ENCODE data around the gene CPAMD8. TPM values are rescaled to one million over a fixed set of nuclear protein-coding genes. Genes with fewer than 3 reads are reported as not detected.

Gene CPAMD8
- total RNA-seq, 1 donor from 2014 or later, result 5.3 TPM

DNA sequence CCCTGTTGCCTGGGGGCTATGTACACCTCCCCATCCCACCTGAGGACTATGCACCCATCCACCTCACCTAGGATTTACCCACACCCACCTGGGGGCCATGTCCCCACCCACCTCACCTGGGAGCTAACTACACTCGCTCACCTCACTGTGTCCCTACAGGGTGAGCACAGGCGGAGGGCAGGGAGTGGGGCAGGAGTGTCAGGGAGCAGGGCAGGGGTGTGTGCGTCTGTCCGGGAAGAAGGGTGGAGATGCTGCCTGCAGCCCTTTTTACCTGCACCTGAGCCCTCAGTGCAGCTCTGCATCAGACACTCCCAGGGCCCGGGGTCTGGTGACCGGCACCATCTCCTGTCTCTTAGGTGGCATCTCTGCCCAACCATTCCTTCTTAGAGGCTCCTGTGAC, 10.6 kb upstream of the CPAMD8 start:
- H3K27me3 ChIP-seq (ENCODE audit: control insufficient read depth, insufficient read depth, low read length), result no peaks in the 10 kb centered on the region
- no peak for DNase-seq (ENCODE audit: low read depth)
- H3K4me3 ChIP-seq (ENCODE audit: low read depth, low read length), result no peak overlapping the region
- TF ChIP-seq CTCF (IDR thresholded peaks at IDR 0.05; ENCODE audit: insufficient read depth, low read length, poor library complexity, severe bottlenecking), result no peak
- no peaks in the 10 kb centered on the region for H3K36me3 ChIP-seq (ENCODE audit: control insufficient read depth, insufficient read depth, low read length)

DNA sequence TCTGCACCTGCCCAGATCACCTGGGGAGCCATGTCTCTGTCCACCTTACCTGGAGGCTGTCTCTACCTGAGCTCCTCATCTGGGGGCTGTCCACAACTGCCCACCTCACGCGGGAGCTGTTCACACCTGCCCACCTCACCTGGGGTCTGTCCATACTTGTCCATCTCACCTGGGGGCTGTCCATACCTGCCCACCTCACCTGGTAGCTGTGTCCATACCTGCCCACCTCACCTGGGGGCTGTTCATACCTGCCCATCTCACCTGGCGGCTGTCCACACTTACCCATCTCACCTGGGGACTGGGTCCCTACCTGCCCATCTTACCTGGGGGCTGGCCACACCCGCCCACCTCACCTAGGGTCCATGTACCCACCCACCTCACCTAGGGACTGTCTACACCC, 10.0 kb upstream of the CPAMD8 start:
- H3K4me3 ChIP-seq (ENCODE audit: low read depth, low read length), result no peak overlapping the region
- TF ChIP-seq CTCF (IDR thresholded peaks at IDR 0.05; ENCODE audit: insufficient read depth, low read length, poor library complexity, severe bottlenecking), result no peak
- H3K36me3 ChIP-seq (ENCODE audit: control insufficient read depth, insufficient read depth, low read length), result no peaks in the 10 kb centered on the region
- no peak for DNase-seq (ENCODE audit: low read depth)
- H3K27me3 ChIP-seq (ENCODE audit: control insufficient read depth, insufficient read depth, low read length), result no peaks in the 10 kb centered on the region

DNA sequence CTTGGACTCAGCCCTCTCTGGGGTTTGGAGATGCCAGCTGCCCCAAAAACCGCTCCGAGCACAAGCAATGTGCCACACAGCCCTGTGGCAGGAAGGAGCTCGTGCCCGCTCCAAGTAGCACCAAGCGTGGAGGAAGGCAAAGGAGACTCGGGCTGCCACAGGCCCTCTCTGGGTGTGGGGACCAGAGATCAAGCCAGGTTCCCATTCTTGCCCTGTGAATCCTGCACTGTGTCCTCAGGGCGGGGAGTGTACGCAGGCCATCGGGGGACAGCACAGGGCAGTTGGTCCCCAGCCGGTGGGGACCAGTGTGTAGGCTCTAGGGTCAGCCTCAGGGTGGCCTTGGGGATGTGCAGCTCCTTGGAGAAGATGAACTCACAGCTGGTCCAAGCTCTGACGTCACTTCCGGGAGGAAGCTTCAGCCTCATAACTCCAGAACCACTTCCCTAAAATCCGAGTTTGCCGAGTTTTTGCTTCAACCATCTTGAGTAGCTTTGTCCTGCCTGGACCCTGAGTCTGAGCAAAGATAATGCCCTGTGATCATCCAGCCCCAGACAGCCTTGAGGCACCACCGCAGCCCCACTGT, 9.3 kb upstream of the CPAMD8 start:
- no peak overlapping the region for H3K4me3 ChIP-seq (ENCODE audit: low read depth, low read length)
- no peaks in the 10 kb centered on the region for H3K36me3 ChIP-seq (ENCODE audit: control insufficient read depth, insufficient read depth, low read length)
- DNase-seq (ENCODE audit: low read depth), result no peak
- no peak for TF ChIP-seq CTCF (IDR thresholded peaks at IDR 0.05; ENCODE audit: insufficient read depth, low read length, poor library complexity, severe bottlenecking)
- H3K27me3 ChIP-seq (ENCODE audit: control insufficient read depth, insufficient read depth, low read length), result no peaks in the 10 kb centered on the region

DNA sequence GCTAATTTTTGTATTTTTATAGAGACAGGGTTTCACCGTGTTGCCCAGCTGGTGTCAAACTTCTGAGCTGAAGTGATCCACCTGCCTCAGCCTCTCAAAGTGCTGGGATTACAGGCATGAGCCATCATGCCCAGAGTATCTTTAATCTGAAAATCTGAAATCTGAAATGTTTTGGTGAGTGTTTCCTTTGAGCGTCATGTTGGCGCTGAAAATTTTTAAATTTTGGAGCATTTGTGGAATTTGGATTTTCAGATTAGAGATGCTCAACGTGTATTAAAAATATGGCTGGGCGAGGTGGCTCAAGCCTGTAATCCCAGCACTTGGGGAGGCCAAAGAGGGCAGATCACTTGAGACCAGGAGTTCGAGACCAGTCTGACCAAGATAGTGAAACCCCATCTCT, 5.1 kb upstream of the CPAMD8 start:
- no peak for DNase-seq (ENCODE audit: low read depth)
- no peak overlapping the region for H3K4me3 ChIP-seq (ENCODE audit: low read depth, low read length)
- TF ChIP-seq CTCF (IDR thresholded peaks at IDR 0.05; ENCODE audit: insufficient read depth, low read length, poor library complexity, severe bottlenecking), result no peak
- peaks cover 18% of the 10 kb centered on the region for H3K27me3 ChIP-seq (ENCODE audit: control insufficient read depth, insufficient read depth, low read length)
- H3K36me3 ChIP-seq (ENCODE audit: control insufficient read depth, insufficient read depth, low read length), result no peaks in the 10 kb centered on the region

DNA sequence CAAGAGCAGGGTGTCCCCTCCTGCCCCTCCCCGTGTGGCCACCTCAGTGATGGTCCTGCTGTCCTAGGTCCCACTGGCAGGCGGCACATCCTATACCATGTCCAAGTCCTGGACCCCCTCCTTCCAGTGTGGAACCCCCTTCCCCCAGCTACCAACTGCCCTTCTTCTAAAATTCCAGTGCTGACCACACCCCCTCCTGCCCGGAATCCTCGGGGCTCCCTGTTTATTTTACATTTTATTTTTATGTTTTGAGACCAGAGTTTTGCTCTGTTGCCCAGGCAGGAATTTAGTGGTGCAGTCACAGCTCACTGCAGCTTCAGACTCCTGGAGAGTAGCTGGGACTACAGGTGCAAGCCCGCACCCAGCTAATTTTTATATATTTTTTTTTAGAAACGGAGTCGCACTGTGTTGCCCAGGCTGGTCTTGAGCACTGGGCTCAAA, 945 bp upstream of the CPAMD8 start:
- Histone ChIP-seq H3K36me3 (ENCODE audit: control insufficient read depth, insufficient read depth, low read length) (no peaks in the 10 kb centered on the region), H3K4me3 (ENCODE audit: low read depth, low read length) (no peak overlapping the region), H3K27me3 (ENCODE audit: control insufficient read depth, insufficient read depth, low read length) (peaks cover 30% of the 10 kb centered on the region)
- TF ChIP-seq CTCF (IDR thresholded peaks at IDR 0.05; ENCODE audit: insufficient read depth, low read length, poor library complexity, severe bottlenecking), result no peak
- DNase-seq (ENCODE audit: low read depth), result no peak

DNA sequence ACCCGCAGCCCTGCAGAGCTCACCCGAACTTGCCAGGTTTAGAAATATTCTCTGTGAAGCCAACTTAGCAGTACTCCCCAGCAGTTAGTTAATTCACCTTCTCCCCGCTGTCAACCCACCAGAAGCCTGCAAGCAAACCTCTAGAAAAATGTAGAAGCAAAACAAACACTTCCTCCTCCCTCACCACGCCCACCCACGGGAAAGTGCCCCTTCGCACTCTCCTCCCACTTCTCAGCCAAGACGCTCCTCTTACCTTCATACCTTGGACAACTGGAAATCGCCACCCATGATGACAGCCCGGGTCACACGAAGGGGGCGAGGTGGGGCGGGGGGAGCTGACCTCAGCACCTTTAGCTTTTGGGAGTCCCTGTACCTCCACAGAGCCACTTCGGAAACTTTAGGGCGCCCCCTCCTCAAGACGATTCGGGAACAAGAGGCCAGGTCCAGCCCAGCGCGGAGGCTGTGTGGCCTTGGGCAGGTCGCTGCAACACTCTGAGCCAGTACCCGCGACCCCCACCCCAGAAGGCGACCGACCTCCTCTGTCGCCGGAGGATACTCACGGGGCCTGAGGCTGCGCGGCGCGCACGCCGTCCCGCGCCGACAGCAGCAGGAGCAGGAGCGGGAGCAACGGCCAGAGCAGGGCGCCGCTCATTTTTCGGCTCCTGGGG, 485 bp downstream of the CPAMD8 start:
- Histone ChIP-seq H3K4me3 (ENCODE audit: low read depth, low read length) (no peak overlapping the region), H3K27me3 (ENCODE audit: control insufficient read depth, insufficient read depth, low read length) (peaks cover 30% of the 10 kb centered on the region), H3K36me3 (ENCODE audit: control insufficient read depth, insufficient read depth, low read length) (no peaks in the 10 kb centered on the region)
- no peak for DNase-seq (ENCODE audit: low read depth)
- TF ChIP-seq CTCF (IDR thresholded peaks at IDR 0.05; ENCODE audit: insufficient read depth, low read length, poor library complexity, severe bottlenecking), result no peak

All from kidney epithelial cell (primary cell).